HK-2 (cell line): Measurements from ENCODE around the gene PFKFB1.

ENCODE experiments used
- DNase-seq: peaks from one replicate; pipeline ENCODE4 v3.0.0-alpha.2; 2018; ENCODE audit not compliant: unreplicated experiment

PFKFB1 gene

DNA sequence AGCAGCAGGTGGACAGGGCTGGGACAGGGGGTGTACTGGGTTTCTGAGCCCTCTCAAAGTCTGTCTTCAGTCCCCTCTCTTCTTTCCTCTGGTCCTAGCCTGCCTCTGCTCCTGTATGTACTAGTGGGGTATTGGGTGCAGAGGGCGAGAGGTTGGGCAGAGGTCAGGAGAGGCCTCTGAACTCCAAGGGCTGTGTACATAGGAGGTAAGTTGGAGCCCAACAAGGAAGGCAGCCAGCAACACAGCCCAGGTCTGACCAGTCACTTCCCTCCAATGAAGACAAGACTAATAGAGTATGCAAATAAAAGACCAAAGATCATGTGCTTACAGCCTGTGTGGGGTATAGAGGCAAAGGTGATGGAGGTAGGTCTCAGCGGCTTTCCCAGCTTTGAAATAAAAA is at the start of gene PFKFB1:
Gene PFKFB1, minus strand, starts transcription at position 90 of the 400 bp plus-strand sequence. CDS start 181 bp downstream, outside the sequence.
- no peak for DNase-seq

DNA sequence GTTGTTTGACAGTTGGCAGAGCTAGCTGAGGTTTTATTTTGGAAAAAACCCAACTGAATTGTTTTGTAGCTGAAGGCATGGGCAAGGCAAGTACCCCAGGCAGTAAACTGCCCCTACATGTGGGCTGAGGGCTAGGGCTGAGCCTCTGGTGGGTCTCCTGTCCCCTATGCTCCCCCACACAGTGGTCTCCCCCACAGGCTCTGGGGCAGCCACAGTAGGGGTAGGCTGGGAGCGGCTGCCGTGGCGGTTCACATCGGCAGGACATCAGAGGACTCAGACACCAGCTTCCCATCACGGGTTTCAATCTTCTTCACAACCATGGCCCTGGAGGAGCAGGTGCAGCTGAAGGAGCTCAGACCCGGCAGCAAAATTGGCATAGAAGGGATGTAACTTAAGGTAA is 47.5 kb upstream of the PFKFB1 start:
- no peak for DNase-seq

- no peak for DNase-seq
Observed at GRCh38 chrX:55039471-55039870, 45.5 kb upstream of the PFKFB1 start.

- no peak for DNase-seq
Observed at GRCh38 chrX:55033429-55033828, 39.4 kb upstream of the PFKFB1 start.

DNA sequence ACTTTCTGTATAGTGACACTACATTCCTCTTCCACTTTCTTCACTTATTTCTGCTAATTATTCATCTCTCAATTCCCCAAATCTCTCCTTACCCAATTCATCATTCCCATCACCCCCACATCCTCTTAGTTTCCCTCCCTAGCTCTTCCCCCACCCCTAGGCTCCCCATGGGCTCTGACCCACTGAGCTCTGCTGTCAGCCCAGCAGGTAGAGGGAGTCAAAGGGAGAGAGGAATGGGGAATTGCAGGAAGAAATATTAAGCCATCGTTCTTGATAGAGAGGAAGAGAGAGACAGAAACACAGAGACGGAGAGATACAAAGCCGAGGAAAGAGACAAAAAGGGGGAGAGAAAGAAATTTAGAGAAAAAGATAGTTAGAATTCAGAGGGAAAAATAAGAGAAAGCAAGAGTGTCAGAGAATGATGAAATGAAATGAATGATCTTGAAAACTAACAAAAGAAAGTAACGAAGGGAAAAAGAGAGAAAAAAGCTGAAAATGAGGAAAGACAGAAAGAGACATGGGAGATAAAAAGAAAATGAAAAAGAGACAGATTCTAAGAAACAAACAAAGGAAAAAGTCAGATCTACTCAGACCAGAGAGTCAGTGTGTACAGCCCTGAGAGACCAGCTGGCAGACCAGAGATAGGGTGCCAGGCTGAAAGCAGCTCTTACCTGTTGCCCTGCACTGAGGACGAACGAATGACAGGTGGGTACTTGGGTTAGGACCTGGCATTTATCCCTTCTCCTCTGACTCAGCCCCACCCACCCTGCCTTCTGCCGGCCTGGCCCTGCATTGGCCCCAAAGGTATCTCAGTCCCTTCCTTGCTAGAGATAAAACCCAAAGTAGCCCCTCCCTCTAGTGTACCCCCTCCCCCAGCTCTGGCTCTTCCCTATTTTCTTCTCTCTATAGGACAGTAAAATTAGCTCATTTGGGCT is 36.5 kb upstream of the PFKFB1 start, which contains the start of gene ALAS2:
Gene ALAS2, minus strand, starts transcription at position 707 of the 935 bp plus-strand sequence. CDS start 4,977 bp downstream, outside the sequence.
- no peak for DNase-seq

DNA sequence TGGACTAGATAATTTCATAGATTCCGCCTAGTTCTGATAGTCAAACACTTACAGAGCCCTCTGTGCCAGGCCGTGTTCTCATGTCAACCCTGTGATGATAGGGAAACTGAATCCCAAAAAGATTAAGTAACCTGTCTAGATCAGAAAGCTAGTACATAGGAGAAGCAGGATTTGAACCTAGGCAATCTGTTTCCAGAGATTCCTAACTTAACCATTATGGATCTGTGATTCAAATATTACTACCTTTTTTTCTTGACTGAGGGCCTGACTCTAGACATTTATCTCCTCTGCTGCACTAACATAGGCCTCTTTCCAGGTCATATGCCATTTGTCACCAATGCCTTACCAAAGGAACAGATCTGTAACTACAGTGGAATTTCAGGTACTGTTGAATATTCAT is 35.3 kb upstream of the PFKFB1 start:
- no peak for DNase-seq

- no peak for DNase-seq
Observed at GRCh38 chrX:55028611-55029010, 34.6 kb upstream of the PFKFB1 start.

DNA sequence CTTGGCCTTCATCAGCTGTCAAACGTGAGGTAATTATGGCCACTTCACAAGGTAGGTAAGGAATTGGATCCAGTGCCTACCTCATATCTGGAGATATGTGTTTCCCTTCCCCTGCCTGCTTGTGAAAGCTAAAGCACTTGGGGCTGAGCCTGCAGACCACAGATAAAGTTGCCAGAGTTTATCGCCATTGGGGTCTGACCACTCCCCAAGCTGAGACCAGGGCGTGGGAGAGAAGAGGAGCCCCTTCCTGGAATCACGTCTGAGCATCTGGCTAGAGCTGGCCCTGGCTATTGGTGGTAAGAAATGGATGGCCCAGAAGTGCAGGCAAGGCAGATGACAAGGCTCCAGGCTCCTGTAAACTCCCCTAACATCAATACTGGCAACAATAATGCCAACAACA is 34.1 kb upstream of the PFKFB1 start:
- no peak for DNase-seq

DNA sequence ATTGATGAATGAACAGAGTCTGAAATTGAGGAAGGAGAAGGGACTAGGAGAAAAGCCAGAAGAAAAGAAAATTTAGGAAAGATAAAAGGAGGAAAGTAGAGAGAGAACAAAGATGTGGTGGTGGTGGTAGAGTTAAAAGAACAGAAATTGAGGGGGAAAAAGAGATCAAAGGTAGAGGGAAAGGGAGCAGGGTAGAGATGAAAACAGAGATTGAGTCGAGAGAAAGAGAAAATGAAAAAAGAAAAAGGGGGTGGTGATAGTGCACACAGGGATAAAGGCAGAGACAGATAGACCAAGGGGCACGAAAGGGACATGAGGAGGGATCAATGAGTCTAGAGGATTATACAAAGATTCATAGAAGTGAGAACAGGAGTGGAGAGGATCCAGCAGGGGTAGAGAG is 32.9 kb upstream of the PFKFB1 start:
- no peak for DNase-seq

DNA sequence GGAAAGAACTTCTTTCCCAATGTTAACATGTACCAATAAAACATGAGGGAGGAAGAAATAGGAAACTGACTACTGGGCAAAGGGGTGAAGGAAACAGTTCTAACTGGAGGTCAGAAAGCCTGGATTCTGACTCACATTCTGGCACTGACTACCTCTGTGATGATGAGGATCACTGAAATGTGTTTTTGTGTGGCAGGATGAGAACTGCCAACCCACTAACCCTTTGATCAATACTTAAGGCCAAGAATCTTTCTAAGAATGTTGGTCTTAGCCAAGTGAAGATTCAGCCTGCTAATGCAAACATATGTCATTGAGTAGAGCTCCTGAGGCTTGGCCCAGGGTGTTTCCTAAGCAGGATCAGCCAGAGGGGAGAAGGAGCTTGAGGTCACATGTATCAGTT is 32.2 kb upstream of the PFKFB1 start:
- DNase-seq = no peak

GRCh38 chrX:55014897-55015299 is 20.9 kb upstream of the PFKFB1 start:
- no peak for DNase-seq

GRCh38 chrX:55011294-55011693 is 17.3 kb upstream of the PFKFB1 start:
- no peak for DNase-seq

DNA sequence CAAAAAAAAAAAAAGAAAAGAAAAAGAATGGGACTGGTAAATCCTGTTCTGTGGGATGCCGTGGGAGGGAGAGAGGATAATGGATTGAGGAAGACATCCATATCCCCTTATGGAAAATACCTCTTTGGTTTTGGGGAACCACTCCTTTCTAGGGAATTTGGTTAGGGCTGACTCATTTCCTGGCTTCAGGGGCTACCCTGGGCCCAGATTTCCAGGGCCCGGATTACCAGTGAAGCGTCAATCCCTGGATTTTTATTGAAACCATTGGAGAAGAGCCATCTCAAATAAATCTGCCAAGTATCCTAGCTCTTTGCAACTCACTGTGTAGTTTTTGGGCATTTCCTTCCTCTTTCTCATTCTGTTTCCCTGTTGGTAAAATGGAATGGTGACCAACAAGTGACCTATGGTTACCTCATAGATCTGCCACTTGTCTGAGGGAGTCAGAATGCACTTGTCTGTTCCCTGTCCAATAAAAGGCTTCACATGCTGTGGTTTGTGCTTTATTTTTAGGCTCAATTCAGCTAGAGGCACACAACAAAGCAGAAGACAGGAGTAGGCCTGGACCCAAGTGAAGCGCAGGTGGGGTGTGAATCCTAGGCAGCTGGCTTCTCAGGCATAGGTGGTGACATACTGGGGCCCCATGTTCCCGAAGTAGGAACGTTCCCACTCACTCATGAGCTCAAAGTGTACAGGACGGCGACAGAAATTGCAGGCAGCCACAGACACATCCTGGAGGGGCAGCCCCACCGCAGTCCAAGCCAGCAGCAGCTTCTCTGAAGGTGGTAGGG is 14.8 kb upstream of the PFKFB1 start:
- DNase-seq = no peak

- DNase-seq = no peak
Observed at GRCh38 chrX:55007656-55008055, 13.7 kb upstream of the PFKFB1 start.

DNA sequence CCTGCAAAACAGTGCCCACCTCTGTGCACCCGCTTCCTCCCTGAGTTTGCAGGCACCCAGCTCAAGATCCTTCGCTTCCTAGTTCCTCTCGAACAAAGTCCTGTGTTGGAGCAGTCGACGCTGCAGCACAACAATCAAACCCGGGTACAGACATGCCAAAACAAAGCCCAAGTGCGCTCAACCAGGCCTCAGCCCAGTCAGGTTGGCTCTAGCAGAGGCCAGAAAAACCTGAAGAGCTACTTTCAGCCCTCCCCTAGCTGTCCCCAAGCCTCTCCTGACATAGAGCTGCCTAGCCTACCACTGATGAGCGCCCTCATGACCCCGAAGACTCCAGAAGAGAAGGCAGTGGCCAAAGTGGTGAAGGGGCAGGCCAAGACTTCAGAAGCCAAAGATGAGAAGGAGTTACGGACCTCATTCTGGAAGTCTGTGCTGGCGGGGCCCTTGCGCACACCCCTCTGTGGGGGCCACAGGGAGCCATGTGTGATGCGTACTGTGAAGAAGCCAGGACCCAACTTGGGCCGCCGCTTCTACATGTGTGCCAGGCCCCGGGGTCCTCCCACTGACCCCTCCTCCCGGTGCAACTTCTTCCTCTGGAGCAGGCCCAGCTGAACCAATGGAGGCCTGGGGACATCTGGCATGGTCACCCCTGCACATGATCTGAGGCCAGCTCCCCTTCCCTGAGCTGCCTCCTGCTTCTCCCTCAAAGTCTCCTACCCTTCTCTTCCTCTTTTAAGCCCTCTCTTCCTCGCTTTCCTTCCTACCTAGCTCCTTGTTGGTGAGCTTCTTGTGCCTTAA is 13.0 kb upstream of the PFKFB1 start:
- no peak for DNase-seq

- no peak for DNase-seq
Observed at GRCh38 chrX:55005256-55005655, 11.3 kb upstream of the PFKFB1 start.

DNA sequence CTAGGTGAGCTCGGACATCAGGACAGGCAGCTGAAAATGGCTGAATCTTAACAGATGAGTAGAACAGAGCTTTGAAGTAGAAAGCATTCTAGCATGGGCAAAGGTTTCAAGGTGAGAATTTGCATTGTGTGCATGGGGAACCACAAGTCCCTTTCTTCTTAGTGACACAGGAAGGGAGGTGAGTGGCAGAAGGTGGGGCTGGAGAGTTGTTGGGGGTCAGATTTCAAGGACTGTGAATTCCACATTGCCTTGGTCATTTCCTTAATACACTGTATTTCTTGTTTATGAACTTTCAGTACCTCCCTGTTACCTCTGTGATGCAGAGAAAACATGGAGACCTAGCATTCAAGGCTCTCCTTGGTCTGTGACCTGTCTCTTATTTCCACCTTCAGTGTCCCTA is 10.2 kb upstream of the PFKFB1 start:
- DNase-seq = no peak

DNA sequence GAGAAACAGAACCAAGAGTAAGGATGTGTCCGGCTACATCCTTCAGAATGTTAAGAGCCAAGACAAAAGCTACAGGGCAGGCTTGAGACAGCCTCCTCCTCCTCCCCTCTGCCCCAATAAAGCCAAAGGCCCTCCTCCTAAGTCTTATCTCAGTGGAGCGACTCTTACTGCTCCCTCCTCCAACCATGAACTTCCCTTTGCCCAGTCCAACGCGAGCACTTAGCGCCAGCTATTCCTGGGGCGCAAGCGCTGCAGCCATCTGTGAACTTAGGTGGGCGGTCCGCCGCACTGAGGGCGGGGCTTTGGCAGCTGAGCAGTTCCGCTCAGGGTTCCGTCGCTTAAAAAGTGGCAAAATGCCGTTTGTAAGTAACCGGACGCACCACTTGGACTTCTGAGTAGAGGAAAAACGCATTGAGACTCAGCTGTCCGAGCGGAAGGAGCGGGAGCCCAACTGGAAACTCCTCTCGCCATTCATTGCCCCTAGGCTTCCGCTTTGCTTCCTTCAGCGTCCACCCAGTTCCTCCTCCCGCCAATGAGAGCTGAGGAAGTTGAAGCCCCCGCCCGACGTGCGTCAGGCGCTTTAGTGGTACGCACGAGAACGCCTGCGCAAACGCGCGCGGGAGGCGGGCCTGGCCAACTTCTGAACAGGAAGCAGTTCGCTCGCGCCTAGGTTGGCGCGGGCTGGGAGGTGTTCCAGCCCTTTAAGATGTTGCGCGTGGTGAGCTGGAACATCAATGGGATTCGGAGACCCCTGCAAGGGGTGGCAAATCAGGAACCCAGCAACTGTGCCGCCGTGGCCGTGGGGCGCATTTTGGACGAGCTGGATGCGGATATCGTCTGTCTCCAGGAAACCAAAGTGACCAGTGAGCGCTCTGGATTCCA is 6.0 kb upstream of the PFKFB1 start, which contains the start of gene APEX2:
Gene APEX2, plus strand, starts transcription at position 647 of the 882 bp plus-strand sequence. Its CDS starts 60 bp downstream, at position 707.
- peak; percentile 87 for DNase-seq

DNA sequence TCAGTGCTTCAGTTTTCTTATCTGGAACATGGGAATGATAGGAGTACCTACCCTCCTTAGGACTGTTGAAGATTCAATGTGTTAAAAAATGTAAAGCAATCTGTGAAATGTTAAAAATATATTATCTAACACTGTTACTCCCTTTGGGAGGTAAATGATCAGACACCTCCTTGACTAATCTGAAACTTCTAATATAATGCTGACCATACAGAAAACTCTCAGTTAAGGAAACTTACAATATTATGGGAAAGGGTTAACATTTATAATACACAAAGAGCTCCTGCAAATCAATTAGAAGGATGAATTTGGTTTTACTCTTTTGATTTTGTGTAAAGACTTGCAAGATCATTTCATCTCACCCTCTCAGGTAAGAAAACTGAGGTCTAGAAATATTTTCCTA is 1.6 kb upstream of the PFKFB1 start:
- no peak for DNase-seq

DNA sequence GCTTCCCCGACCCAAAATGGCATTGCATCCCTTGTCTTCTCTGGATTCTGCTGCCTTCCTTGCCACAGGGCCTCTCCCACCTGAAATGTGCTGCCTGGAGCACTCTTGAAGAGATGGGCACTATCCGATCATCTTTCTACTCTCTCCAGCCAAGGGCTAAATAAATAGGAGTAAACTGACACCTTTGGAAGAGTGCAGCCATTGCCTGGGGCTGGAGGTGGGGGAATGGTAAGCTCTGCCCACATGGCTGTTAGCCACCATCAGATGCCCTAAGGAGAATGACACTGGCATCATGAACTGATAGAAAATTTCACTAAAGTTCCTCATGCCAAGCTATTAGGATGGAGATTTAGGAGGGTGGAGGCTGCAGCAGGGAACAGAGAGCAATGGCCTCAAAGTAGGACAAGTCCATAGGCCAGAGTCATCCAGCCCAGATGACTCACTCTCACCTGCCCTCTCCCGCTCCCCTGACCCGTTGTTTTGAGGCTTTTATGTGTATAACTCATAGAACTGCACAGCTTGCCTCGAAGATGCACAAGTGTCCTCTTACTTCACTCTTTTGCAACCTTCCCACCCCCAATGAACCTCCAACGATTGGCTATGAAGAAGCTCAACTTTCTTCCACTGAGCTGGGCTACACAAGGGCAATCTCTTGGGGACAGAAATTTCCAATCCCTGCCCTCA is 822 bp upstream of the PFKFB1 start:
- DNase-seq = no peak
